Measurements from ENCODE around the gene OR2A12. TPM values are rescaled to one million over a fixed set of nuclear protein-coding genes. Genes with fewer than 3 reads are reported as not detected.

The OR2A12 gene, protein sequence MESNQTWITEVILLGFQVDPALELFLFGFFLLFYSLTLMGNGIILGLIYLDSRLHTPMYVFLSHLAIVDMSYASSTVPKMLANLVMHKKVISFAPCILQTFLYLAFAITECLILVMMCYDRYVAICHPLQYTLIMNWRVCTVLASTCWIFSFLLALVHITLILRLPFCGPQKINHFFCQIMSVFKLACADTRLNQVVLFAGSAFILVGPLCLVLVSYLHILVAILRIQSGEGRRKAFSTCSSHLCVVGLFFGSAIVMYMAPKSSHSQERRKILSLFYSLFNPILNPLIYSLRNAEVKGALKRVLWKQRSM
- not detected in 5 replicates for total RNA-seq (2022; extraction: Qiagen RNA extraction; ENCODE audit: low read depth)

DNA sequence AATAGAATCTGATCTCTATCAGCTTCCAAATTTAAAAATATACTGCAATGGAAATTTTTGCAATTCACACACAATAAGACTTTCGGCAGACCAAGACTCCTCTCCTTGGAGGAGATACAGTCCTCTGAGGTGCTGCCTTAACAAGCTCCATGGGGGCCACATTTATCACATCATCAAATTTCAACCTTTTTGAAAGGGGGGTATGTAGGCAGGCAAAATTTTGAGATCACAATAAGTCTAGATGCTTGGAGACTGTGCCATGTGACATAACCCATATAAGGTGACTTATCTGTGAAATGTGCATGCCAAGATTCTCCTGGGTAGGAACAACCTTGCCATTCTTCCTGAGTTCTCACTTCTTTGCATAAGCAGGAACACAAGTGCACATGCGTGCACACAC is at the start of gene OR2A12:
Gene OR2A12 (plus strand): TSS at position 301 of the 400 bp plus-strand sequence. CDS start 8,830 bp downstream, outside the sequence.

DNA sequence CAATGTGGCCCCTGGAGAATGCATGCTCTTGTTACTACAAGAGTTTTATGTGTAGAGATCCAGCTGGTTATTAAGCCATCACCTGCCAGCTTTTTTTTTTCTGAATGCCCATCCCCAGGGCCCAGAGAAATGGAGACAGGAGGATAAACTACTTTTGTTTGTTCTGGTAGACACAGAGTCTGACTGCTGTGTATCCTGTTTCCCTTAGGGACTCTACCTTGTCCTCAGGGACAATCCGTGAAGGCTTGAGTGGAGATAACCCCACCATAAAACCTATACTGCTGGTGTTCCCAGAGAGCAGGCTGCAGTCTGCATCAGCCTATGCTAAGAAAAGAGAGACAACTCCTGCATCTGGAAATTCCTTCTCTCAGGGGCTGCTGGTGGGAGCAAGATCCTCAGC is 37.4 kb upstream of the OR2A12 start, which contains the start of gene OR2A5:
Gene OR2A5 (plus strand): TSS at position 301 of the 400 bp plus-strand sequence. CDS start 1,454 bp downstream, outside the sequence.

DNA sequence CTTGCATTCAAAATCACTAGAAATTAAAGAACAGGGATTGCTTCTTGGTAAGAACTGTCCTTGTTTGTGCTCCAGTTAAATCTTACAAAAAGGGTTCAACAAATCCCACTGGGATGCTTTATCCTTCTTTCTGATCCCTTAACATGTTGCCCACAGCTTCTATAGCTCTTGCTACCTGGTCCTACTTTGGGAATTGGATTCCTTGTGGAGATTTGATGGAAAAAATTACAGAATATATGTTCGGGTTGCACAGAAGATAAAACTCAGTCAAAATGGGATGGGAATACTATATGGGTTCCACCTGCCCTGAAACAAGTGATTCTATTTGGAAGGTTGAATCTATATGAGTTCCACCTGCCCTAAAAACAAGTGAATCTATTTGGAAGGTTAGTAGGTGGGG is 16.6 kb upstream of the OR2A12 start, which contains the start of gene OR2A25:
Gene OR2A25 (plus strand): TSS at position 301 of the 400 bp plus-strand sequence. CDS start 4,409 bp downstream, outside the sequence.

DNA sequence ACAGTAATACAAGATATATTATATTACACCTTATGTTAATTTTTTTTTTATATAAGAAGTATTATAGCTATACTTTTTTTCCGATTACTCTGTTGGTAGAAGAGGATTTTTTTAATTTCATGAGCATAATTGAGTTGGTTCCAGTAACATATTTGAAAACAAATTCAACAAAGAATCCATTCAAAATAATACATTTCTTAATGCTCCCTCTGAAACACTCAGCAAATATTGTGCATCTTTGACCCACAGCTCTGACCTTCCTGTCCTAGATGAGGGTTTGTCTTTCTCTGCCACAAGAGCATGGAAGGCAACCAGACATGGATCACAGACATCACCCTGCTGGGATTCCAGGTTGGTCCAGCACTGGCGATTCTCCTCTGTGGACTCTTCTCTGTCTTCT is 23.2 kb downstream of the OR2A12 start, which contains the start of gene OR2A2:
Gene OR2A2 (plus strand): TSS at position 301 of the 400 bp plus-strand sequence. CDS start 0 bp downstream, at position 301.

DNA sequence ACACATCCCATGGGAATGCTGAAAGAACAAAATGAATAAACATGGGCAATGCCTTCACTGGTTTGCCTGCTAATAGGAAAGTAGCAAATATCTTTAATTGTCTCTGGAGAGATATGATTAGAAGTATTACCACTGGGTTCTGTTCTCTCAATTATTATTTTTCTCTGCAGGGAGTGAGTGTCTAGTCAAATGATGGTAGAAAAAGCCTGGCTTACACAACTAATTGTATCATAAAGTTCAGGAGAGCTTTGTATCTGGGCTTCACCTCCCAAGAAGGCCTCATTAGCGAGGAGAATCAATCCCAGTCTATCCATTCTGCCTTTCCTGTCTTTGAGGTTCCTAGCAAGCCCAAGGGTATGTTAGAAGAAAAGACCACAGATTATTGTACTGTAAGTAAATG is 36.8 kb downstream of the OR2A12 start, which contains the start of gene OR2A14:
Gene OR2A14 (plus strand): TSS at position 301 of the 400 bp plus-strand sequence. CDS start 5,937 bp downstream, outside the sequence.

Other genes starting within 250 kb of the OR2A12 start
- 12.6 to 21.0 TPM (median 16.3 TPM) in 5 replicates for gene TCAF1, start 184.1 kb upstream of the OR2A12 start, total RNA-seq (2022; extraction: Qiagen RNA extraction; ENCODE audit: low read depth)
- not detected in 5 replicates for gene OR2F2, start 151.0 kb upstream of the OR2A12 start, total RNA-seq (2022; extraction: Qiagen RNA extraction; ENCODE audit: low read depth)
- not detected in 5 replicates for gene OR2F1, start 131.4 kb upstream of the OR2A12 start, total RNA-seq (2022; extraction: Qiagen RNA extraction; ENCODE audit: low read depth)
- not detected in 5 replicates for gene OR6B1, start 86.0 kb upstream of the OR2A12 start, total RNA-seq (2022; extraction: Qiagen RNA extraction; ENCODE audit: low read depth)
- not detected in 5 replicates for gene OR2A5, start 37.3 kb upstream of the OR2A12 start, total RNA-seq (2022; extraction: Qiagen RNA extraction; ENCODE audit: low read depth)
- not detected in 5 replicates for gene OR2A25, start 16.5 kb upstream of the OR2A12 start, total RNA-seq (2022; extraction: Qiagen RNA extraction; ENCODE audit: low read depth)
- gene OR2A2, start 23.3 kb downstream of the OR2A12 start, total RNA-seq (2022; extraction: Qiagen RNA extraction; ENCODE audit: low read depth): not detected in 5 replicates
- gene OR2A14, start 36.9 kb downstream of the OR2A12 start, total RNA-seq (2022; extraction: Qiagen RNA extraction; ENCODE audit: low read depth): not detected in 5 replicates
- not detected in 5 replicates for gene CTAGE4, start 97.2 kb downstream of the OR2A12 start, total RNA-seq (2022; extraction: Qiagen RNA extraction; ENCODE audit: low read depth)
- gene ARHGEF35, start 109.6 kb downstream of the OR2A12 start, total RNA-seq (2022; extraction: Qiagen RNA extraction; ENCODE audit: low read depth): 0.25 to 0.49 TPM (median 0.33 TPM) in 5 replicates
- not detected in 5 replicates for gene OR2A42, start 153.3 kb downstream of the OR2A12 start, total RNA-seq (2022; extraction: Qiagen RNA extraction; ENCODE audit: low read depth)
- not detected in 5 replicates for gene OR2A7, start 178.5 kb downstream of the OR2A12 start, total RNA-seq (2022; extraction: Qiagen RNA extraction; ENCODE audit: low read depth)
- not detected in 5 replicates for gene CTAGE8, start 183.0 kb downstream of the OR2A12 start, total RNA-seq (2022; extraction: Qiagen RNA extraction; ENCODE audit: low read depth)
- gene OR2A1, start 226.1 kb downstream of the OR2A12 start, total RNA-seq (2022; extraction: Qiagen RNA extraction; ENCODE audit: low read depth): not detected in 5 replicates

All from A549 treated with GW870086 at 1 μM for 4 hours (cell line).